ENCODE data around the gene ST13.
A peak's percentile ranks its signal among the peaks of the same experiment; 100 is the strongest.
"Not testable (repeated sequence)": the region's sequence is repeated elsewhere in the genome, so short reads cannot be mapped to it uniquely, and the experiment has no call there.

Gene ST13

DNA sequence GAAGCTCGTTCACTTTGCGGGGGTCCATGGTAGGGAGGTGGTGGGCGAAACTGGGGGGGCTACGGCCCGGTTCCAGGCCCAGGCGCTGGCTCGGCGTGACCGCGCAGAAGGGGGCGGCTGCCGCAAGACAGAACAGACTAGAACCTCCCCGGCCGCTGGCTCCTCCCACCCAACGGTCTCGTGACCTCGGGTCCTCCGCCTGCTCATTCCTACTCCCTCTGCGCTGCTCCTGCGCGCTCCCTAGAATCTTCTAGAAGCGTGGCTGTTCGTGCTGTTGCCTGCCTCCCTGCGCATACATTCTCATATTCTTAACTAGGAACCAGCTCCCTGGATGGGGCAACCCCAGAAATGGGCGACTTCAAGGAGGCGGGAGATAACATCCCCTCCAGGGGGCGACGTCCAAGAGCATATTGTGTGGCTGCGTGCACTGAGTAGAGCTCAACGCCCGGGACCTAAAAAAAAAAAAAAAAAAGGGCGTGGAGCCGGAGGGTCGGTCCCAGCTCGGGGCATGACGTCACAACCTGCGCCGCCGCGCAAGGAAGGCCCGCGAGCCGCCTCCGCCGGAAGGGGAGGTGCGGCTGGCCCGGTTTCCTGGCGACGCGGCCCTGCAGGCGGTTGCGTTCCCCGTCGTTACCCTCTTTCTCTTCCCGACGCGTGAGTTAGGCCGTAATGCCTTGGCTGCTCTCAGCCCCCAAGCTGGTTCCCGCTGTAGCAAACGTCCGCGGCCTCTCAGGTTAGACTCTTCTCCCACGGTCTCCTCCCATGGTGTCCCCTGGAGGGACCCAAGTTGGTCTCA is at the start of gene ST13, which contains the start of gene XPNPEP3:
Gene ST13 (minus strand): TSS at position 127 of the 796 bp plus-strand sequence. CDS start 99 bp downstream, at position 28.
Gene XPNPEP3 (plus strand): TSS at position 636 of the 796 bp plus-strand sequence. CDS start 34 bp downstream, at position 670.
- peak; percentile 92 for DNase-seq (ENCODE audit: low read depth in 2 of 2, low spot score in 1 of 2)

DNA sequence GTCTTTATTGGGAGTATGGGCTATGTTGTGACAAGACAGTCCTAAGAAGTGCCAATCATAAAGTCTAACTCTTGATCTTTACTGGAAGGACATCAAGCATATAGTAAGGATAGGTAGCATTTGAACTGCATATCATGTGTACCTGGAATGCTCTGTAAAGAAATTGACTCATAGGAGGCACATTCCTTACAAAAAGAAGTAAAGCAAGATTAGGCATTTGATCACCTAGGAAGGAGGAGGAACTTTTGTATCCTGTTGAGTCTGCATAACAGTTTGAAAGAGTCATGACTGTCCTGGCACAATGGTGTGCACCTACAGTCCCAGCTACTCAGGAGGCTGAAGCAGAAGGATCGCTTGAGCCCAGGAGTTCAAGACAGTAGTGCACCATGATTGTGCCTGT is 47.7 kb upstream of the ST13 start:
- no peak for DNase-seq (ENCODE audit: low read depth in 2 of 2, low spot score in 1 of 2)

DNA sequence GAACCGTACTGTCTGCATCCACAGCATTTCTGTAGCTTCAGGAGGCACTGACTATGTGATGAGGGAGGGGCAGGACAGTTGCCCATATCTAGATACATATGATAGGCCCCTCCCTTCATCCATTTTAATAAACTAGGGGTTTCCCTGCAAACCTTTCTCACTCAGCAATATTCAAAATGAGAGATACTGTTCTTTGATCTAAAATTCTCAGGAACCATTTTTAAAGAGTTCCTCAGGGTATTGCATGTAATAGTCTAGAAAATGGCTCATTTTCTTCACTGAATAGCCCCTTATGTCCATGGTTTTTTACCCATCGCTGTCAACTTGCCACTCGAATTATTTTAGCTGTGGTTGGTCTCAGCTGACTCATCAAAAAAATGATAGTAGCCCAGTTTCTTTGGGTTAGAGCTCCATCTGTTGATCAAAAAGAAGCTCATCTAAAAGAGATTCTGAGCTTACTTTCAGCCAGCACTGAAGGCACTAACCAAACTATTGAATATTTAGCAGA is 42.5 kb upstream of the ST13 start:
- DNase-seq (ENCODE audit: low read depth in 2 of 2, low spot score in 1 of 2): no peak

DNA sequence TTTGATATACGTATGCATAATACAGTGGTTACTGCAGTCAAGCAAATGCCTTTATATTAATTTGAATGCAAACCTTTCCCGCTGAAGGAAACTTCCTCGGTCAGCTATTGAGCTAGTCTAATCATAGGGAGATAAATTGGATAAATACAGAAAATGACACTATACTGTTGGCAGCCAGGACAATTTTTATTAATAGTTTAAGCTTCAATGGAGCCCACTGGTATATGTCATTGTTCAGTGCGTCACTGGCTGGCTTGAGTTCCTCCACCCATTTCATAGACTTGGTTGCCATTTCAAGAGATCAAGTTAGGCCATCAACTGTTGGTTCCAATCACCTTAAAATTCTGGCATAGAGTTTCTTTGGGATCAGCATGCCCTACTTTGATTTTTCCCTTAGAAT is 38.0 kb upstream of the ST13 start:
- DNase-seq (ENCODE audit: low read depth in 2 of 2, low spot score in 1 of 2): no peak

DNA sequence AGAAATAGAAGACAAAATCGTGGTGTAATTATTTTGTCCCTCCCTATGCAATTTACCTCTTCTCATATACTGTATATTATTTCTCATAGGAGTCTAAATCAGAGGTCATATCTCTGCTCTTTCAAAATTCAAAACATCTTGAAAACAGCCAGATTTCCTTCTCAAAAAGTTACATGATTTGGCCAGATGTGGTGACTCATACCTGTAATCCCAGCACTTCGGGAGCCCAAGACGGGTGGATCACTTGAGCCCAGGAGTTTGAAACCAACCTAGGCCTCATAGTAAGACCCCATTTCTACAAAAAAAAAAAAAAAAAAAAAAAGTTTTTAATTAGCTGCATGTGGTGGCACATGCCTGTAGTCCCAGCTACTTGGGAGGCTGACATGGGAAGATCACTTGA is 34.4 kb upstream of the ST13 start:
- no peak for DNase-seq (ENCODE audit: low read depth in 2 of 2, low spot score in 1 of 2)

- DNase-seq (ENCODE audit: low read depth in 2 of 2, low spot score in 1 of 2): no peak
Measured at GRCh38 chr22:40889116-40889515, 32.7 kb upstream of the ST13 start.

- no peak for DNase-seq (ENCODE audit: low read depth in 2 of 2, low spot score in 1 of 2)
Measured at GRCh38 chr22:40878922-40879321, 22.5 kb upstream of the ST13 start.

DNA sequence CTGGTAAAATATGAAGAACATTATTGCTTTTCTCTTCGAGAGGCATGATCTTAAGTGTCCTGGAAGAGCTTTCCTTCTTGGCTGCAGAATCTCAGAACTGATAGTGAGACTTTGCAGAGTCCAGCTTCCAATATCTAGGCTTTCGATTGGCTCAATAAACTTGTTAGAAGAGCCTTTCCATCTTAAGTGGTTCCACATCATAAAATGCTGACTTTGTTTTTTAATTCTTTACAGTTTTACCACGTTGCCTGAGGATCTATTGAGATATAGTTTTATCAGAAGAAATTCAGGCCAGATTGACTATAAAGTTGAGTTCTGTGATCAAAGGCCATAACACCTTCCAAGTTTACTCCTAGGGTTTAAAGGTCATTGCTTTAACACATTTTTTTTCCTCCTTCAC is 21.0 kb upstream of the ST13 start:
- DNase-seq (ENCODE audit: low read depth in 2 of 2, low spot score in 1 of 2): no peak

GRCh38 chr22:40876907-40877306 is 20.5 kb upstream of the ST13 start:
- no peak for DNase-seq (ENCODE audit: low read depth in 2 of 2, low spot score in 1 of 2)

DNA sequence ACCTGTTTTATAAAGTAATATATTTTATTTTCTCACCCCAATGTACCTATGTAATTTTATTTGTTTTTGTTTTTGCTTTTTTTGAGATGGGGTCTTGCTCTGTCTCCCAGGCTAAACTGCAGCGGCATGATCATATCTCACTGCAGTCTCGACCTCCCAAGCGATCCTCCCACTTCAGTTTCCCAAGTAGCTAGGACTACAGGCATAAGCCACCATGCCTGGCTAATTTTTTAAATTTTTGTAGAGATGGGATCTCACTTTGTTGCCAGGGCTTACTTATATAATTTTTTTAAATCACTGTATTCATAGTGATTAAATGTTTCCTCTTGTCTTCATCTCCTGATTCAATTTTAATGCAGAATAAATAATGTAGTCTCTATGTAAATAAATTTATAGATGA is 18.7 kb upstream of the ST13 start:
- DNase-seq (ENCODE audit: low read depth in 2 of 2, low spot score in 1 of 2): no peak

DNA sequence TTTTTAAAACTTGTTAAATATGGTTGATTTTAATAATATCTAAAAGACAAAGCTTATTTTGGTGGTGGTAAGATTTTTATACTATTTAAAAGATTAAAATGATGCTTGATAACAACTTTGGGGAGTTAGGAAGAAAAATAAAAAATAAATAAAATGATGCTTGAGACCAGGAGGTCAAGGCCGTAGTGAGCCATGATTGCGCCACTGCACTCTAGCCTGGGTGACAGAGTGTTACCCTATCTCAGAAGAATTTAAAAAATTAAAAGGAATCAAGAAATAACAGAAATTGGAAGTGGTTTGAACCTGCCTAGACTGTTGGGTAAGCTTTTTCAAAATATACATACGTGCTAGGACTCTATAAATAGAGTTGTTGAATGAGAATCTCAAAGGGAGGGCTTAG is 17.6 kb upstream of the ST13 start:
- DNase-seq (ENCODE audit: low read depth in 2 of 2, low spot score in 1 of 2): no peak

GRCh38 chr22:40868379-40868778 is 11.9 kb upstream of the ST13 start:
- DNase-seq (ENCODE audit: low read depth in 2 of 2, low spot score in 1 of 2): not testable (repeated sequence)

DNA sequence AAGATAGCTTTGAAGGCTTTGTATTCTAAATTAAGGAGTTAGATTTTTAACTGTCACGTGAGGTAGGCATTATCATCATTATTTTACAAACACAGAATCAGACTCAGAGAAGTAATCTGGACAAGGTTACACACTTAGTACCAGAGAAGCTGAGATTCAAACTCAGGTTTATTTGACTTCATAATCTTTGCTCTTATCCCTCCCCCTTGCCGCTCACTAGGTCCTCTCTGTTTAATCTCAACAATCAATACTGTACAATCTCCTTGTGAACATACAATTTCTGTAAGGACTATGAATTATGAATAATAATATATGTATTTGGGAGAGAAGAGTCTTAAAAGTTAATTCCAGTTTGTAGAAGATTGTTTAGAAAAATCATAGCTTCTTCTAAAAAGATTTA is 10.7 kb upstream of the ST13 start:
- DNase-seq (ENCODE audit: low read depth in 2 of 2, low spot score in 1 of 2): no peak

DNA sequence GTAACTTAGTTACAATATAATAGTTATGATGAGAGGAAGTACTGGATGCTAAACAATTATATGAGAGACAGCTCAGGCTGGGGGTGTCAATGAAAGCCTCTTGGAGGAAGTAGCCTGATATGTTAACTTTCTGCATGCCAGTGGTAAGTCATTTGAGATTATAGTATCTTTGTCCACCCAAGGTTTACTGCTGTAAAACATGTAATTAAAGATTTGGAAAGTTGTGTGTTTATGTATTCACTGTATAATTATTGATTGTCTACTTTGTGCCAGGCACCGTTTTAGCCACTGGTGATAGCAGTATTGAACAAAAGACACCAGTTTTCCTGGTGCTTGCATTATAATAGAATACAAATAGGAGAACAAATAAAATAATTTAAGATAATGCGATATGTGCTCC is 6.1 kb upstream of the ST13 start:
- DNase-seq (ENCODE audit: low read depth in 2 of 2, low spot score in 1 of 2): no peak

DNA sequence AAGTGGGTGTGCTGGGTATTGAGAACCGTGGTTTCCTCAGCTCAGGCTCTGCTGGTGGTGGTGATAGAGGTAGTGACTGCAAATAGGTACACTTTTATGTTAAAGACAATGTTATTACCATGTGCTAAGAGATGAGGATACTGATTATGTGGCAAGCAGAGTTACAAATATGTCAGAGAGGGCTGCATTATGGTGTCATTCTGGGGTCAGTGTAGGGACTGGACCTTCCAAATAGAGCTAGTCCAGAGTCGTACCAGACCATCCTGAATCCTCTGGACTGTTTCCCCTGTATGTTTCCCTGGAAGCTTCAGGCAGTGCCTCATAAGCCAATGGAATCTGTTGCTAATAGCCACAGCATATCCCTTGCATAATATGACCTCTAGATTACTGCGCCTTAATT is 5.6 kb upstream of the ST13 start, which contains the start of gene DNAJB7:
Gene DNAJB7 (minus strand): TSS at position 101 of the 400 bp plus-strand sequence. CDS start 119 bp downstream, outside the sequence.
- DNase-seq (ENCODE audit: low read depth in 2 of 2, low spot score in 1 of 2): no peak

GRCh38 chr22:40857309-40857855 is 943 bp upstream of the ST13 start:
- no peak for DNase-seq (ENCODE audit: low read depth in 2 of 2, low spot score in 1 of 2)

- no peak for DNase-seq (ENCODE audit: low read depth in 2 of 2, low spot score in 1 of 2)
Measured at GRCh38 chr22:40855979-40856512, 393 bp downstream of the ST13 start.

DNA sequence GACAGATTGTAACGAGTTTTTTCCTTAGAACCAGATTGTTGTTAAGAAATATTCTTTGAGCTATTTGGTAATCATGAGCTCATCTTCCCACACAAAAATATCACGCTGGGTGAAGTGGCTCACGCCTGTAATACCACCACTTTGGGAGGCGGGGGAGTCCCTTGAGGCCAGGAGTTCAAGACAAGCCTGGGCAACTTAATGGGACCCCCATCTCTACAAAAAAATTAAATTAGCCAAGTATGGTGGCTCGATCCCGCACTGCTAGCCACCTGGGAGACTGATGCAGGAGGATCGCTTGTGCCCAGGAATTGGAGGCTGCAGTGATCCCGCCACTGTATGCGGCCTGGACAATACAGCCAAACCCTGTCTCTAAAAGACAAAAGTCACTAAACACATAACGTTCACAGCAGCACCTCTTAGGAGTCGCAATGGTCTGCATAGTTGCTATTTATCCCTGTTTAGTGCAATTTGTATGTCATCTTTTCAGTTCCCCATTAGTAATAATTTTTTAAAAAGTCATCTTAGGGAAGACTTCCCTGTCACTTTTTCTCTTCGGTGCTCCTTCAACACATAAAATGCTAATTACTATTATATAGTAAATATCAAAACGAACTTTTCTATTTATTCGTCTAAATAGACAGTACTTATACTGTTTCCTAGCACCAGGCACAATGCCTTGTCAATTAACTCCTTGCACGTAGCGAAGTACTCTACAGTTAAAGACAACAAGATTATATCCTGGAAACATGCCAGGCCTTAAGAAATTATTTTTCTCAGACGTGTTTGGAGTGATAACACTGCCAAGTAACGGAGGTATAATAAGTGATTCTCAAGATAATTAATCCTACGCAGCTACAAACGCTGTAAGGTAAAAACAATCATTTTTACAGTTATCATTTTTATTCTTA is 1.1 kb downstream of the ST13 start:
- no peak for DNase-seq (ENCODE audit: low read depth in 2 of 2, low spot score in 1 of 2)

- no peak for DNase-seq (ENCODE audit: low read depth in 2 of 2, low spot score in 1 of 2)
Measured at GRCh38 chr22:40853961-40854360, 2.5 kb downstream of the ST13 start.

DNA sequence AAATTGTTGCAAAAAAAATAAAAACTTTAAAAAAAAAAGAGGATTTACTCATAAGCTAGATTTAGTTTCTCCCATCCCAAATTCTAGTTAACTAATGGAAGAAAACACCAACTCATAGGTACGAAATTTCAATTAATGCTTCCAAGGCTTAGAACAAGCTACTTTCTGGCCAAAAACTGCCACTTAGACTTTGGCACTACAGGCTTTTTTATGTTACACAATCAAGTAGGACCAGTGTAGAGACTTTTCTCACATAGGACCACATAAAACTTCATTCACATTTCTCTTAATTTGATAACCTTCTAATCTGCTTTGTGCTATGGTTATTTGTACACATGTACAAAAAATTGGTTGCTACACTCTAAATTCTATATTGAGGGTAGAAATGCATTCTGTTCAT is 3.1 kb downstream of the ST13 start:
- no peak for DNase-seq (ENCODE audit: low read depth in 2 of 2, low spot score in 1 of 2)

DNA sequence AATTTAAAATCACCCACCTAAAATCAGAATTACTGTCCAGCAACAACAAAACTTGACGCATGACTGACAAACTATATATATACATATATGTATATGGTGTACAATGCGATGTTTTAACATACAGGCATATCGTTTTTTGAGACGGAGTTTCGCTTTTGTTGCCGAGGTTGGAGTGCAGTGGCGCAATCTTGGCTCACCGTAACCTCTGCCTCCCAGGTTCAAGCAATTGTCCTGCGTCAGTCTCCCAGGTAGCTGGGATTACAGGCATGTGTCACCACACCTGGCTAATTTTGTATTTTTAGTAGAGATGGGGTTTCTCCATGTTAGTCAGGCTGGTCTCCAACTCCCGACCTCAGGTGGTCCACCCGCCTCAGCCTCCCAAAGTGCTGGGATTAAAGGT is 10.6 kb downstream of the ST13 start:
- not testable (repeated sequence) for DNase-seq (ENCODE audit: low read depth in 2 of 2, low spot score in 1 of 2)

Data from stimulated activated CD8-positive, alpha-beta memory T cell treated with anti-CD3 and anti-CD28 coated beads, Interleukin-4, amount 100 ng/mL, for 1 hour (primary cell).